Endothelial cell of umbilical vein (primary cell): ENCODE results near the gene TREH. TPM values are rescaled to one million over a fixed set of nuclear protein-coding genes. Genes with fewer than 3 reads are reported as not detected.

Experiments used
- BruUV-seq: library from RNA; stranded (reverse); fragments of 400-500 nt; replicated peaks from 2 replicates; lab custom pipeline; 2021; lab: Mats Ljungman, UMichigan
- CTCF ChIA-PET: fragments of 300-600, 350-600 bp; sonication (Branson Sonifier 250); formaldehyde crosslinking; loops from one replicate; lab custom pipeline; 2021; ENCODE audit warnings: antibody characterized with exemption, inconsistent platforms; lab: Charles Lee
- POLR2A ChIA-PET: fragments of 300-600, 350-600 bp; sonication (Branson Sonifier 250); formaldehyde crosslinking; loops from one replicate; lab custom pipeline; 2021; ENCODE audit warnings: antibody characterized with exemption, inconsistent platforms; lab: Charles Lee
- DNase-seq: peaks from one replicate; pipeline ENCODE4 v3.0.0-alpha.2; 2011; ENCODE audit warnings: low read depth, low spot score
- FAIRE-seq: peaks from 2 replicates; lab custom pipeline; 2011; peaks lifted over from hg19 to GRCh38; lab: Jason Lieb, UNC
- H2AFZ ChIP-seq: 2 replicates; pipeline ENCODE4 v1.6.0; 2012; ENCODE audit warnings: low read depth, low read length, control low read depth, inconsistent platforms
- H3K27ac ChIP-seq: 2 replicates; pipeline ENCODE4 v1.5.1; 2011; ENCODE audit warnings: low read depth, mild to moderate bottlenecking, control low read depth, low read length, moderate library complexity; ENCODE audit not compliant: insufficient read depth
- H3K27me3 ChIP-seq, 2 experiments: 2 replicates each; pipeline versions ENCODE4 v1.6.0 to v1.6.1; 2011; ENCODE audit warnings: low read length in 2 of 2, mixed read lengths in 1 of 2; ENCODE audit not compliant: control insufficient read depth in 2 of 2, insufficient read depth in 2 of 2
- H3K36me3 ChIP-seq, 2 experiments: 2 replicates in 1 of 2; 3 replicates in 1 of 2; pipeline ENCODE4 v1.5.1; 2011; ENCODE audit warnings: low read length in 2 of 2, mild to moderate bottlenecking in 1 of 2, moderate library complexity in 1 of 2; ENCODE audit not compliant: control insufficient read depth in 2 of 2, insufficient read depth in 2 of 2; ENCODE audit errors: extremely low read depth in 1 of 2
- H3K4me1 ChIP-seq: 3 replicates; pipeline ENCODE4 v1.5.1; 2011; ENCODE audit warnings: mild to moderate bottlenecking, low read length; ENCODE audit not compliant: control insufficient read depth, insufficient read depth; ENCODE audit errors: extremely low read depth
- H3K4me2 ChIP-seq: 2 replicates; pipeline ENCODE4 v1.6.1; 2011; ENCODE audit warnings: low read length, control low read depth, mixed read lengths; ENCODE audit not compliant: insufficient read depth
- H3K4me3 ChIP-seq, 3 experiments: fragments of 200-600 bp in 1 of 3; sonication (generic), shearing (Covaris generic) in 1 of 3; replicated peaks in 1 of 3; 2 replicates each; pipeline ENCODE4 v1.5.1; 2011 to 2016; ENCODE audit warnings: control low read depth in 3 of 3, low read length in 3 of 3, mild to moderate bottlenecking in 2 of 3, inconsistent platforms in 1 of 3, low read depth in 1 of 3, moderate library complexity in 1 of 3; ENCODE audit not compliant: insufficient read depth in 1 of 3
- H3K79me2 ChIP-seq: 2 replicates; pipeline ENCODE4 v1.6.0; 2012; ENCODE audit warnings: low read length, inconsistent platforms; ENCODE audit not compliant: control insufficient read depth, insufficient read depth
- H3K9ac ChIP-seq: replicated peaks from 2 replicates; pipeline ENCODE3; 2011; ENCODE audit warnings: low read length, control low read depth; ENCODE audit not compliant: insufficient read depth; ENCODE audit errors: extremely low read depth
- H3K9me1 ChIP-seq: replicated peaks from 3 replicates; pipeline ENCODE4 v1.6.0; 2011; ENCODE audit warnings: mild to moderate bottlenecking, low read length; ENCODE audit not compliant: control insufficient read depth, insufficient read depth; ENCODE audit errors: extremely low read depth
- H3K9me3 ChIP-seq: replicated peaks from 2 replicates; pipeline ENCODE4 v1.5.1; 2012; ENCODE audit warnings: low read length, inconsistent platforms; ENCODE audit not compliant: control insufficient read depth, insufficient read depth
- H4K20me1 ChIP-seq: replicated peaks from 2 replicates; pipeline ENCODE3; 2011; ENCODE audit warnings: mild to moderate bottlenecking, low read length; ENCODE audit not compliant: control insufficient read depth, insufficient read depth; ENCODE audit errors: extremely low read depth
- CTCF ChIP-seq, 2 donors: IDR thresholded peaks; 1 replicate in 1 of 2; 2 replicates in 1 of 2; pipeline ENCODE4 v1.5.1; 2011; ENCODE audit warnings: low read length in 2 of 2, mild to moderate bottlenecking in 2 of 2, moderate library complexity in 2 of 2, control low read depth in 1 of 2, inconsistent platforms in 1 of 2, low read depth in 1 of 2; ENCODE audit not compliant: insufficient read depth in 1 of 2; ENCODE audit errors: extremely low read depth in 1 of 2
- EZH2 ChIP-seq: IDR thresholded peaks from 2 replicates; pipeline ENCODE4 v1.6.1; 2012; ENCODE audit warnings: borderline replicate concordance, low read depth, mild to moderate bottlenecking, moderate library complexity, low read length, inconsistent platforms; ENCODE audit not compliant: severe bottlenecking
- FOS ChIP-seq: IDR thresholded peaks from 2 replicates; pipeline ENCODE4 v1.6.1; 2011; ENCODE audit warnings: mild to moderate bottlenecking, low read length, moderate library complexity, borderline replicate concordance; ENCODE audit not compliant: insufficient read depth
- GATA2 ChIP-seq: IDR thresholded peaks from 2 replicates; pipeline ENCODE4 v1.7.0; 2011; ENCODE audit warnings: low read depth, mild to moderate bottlenecking, moderate library complexity, mixed read lengths, low read length; ENCODE audit not compliant: insufficient read length, insufficient read depth
- JUN ChIP-seq: IDR thresholded peaks from 2 replicates; pipeline ENCODE4 v1.6.1; 2011; ENCODE audit warnings: borderline replicate concordance, low read depth; ENCODE audit not compliant: insufficient read length, insufficient read depth
- MAX ChIP-seq: IDR thresholded peaks from 2 replicates; pipeline ENCODE4 v1.6.1; 2011; ENCODE audit not compliant: insufficient read depth, insufficient read length
- MYC ChIP-seq: IDR thresholded peaks from one replicate; pipeline ENCODE4 v1.6.1; 2011; ENCODE audit warnings: mild to moderate bottlenecking, low read depth, low read length
- POLR2A ChIP-seq: IDR thresholded peaks from 2 replicates; pipeline ENCODE4 v1.6.1; 2012; ENCODE audit warnings: low read depth, mild to moderate bottlenecking, control low read depth, low read length
- POLR2AphosphoS5 ChIP-seq: IDR thresholded peaks from 2 replicates; pipeline ENCODE4 v1.6.1; 2012; ENCODE audit warnings: low read depth, mild to moderate bottlenecking, control low read depth, low read length, moderate library complexity; ENCODE audit not compliant: insufficient read depth
- dilution Hi-C: fragments of 300-500 bp; cut with MboI; formaldehyde crosslinking; loops from one replicate; pipeline ENCODE4 v1.15.0; 2019; ENCODE audit warnings: low sequenced_read_pairs; ENCODE audit not compliant: extremely low pct_ligation_motif_present
- intact Hi-C: fragments of 100-400 bp; cut with micrococcal nuclease; formaldehyde crosslinking; loops from one replicate; pipeline ENCODE4 v1.10.0; 2022
- polyA plus RNA-seq, 4 experiments: library from polyadenylated mRNA; depleted of rRNA in 3 of 4; stranded (reverse) in 3 of 4; unstranded in 1 of 4; fragments of >200 nt; gene quantifications; 2 replicates each; pipeline versions ENCODE4 v1.2.1 to v1.2.3, GENCODE V29; 2011 to 2012; ENCODE audit warnings: missing spikeins in 1 of 4
- total RNA-seq: library from RNA; stranded (reverse); gene quantifications from 2 replicates; pipeline ENCODE4 v1.2.3, GENCODE V29; 2021

The TREH gene
- total and polyA plus RNA-seq, 2 donors (not counting 3 experiments of a cell fraction or from before 2014, with no cell fraction given), result not detected

- intact Hi-C loops, result loop anchor here (1.0 to 5.0 kb wide), 6 partner anchors 31 to 266 kb away; partner anchors contain the start of gene UPK2
- no peaks in the 10 kb centered on the region for H3K79me2 ChIP-seq
- H3K4me2 ChIP-seq, result no peak overlapping the region
- no peaks in the 10 kb centered on the region for H4K20me1 ChIP-seq
- FAIRE-seq (no peak), DNase-seq (no peak)
- ChIA-PET POLR2A (no interaction called here), CTCF (interaction anchor here (1.0 to 3.8 kb wide), 24 partner anchors 9 to 271 kb away, joined by 3 to 45 read pairs (median 5); partner anchors contain the start of genes BCL9L, DDX6, TREH and UPK2)
- no peaks in the 10 kb centered on the region for H3K4me1 ChIP-seq
- H3K36me3 ChIP-seq, result no peaks in the 10 kb centered on the region
- TF ChIP-seq EZH2 (no peak), POLR2A (no peak), CTCF (IDR thresholded peaks at IDR 0.05; ENCODE audit: extremely low read depth in 1 of 2, insufficient read depth in 1 of 2, low read depth in 1 of 2, low read length in 2 of 2) (no peak), GATA2 (no peak), JUN (no peak), MYC (no peak), FOS (no peak), POLR2AphosphoS5 (no peak), MAX (no peak)
- H3K9me3 ChIP-seq, result no peaks in the 10 kb centered on the region
- dilution Hi-C loops, result no loop called here
- no peak overlapping the region for H3K4me3 ChIP-seq
- no peaks in the 10 kb centered on the region for H3K27me3 ChIP-seq
- no peak overlapping the region for H3K9ac ChIP-seq
- H2AFZ ChIP-seq, result peak overlapping the region; percentile 98
- BruUV-seq, result no TSS peak
- H3K9me1 ChIP-seq, result no peaks in the 10 kb centered on the region
- no peak overlapping the region for H3K27ac ChIP-seq
These were observed 11.3 kb upstream of the TREH start for GRCh38 chr11:118690553-118691304.
